Gastroesophageal sphincter (tissue), 4 donors: ENCODE measurements around the gene TMEM163. TPM values are rescaled to one million over a fixed set of nuclear protein-coding genes. Genes with fewer than 3 reads are reported as not detected.

Experiments used
- ATAC-seq: fragments of 150-250 bp; one replicate; pipeline ENCODE4 v1.9.1; 2016; ENCODE audit warnings: mild to moderate bottlenecking, moderate library complexity
- H3K27ac ChIP-seq, 4 donors: fragments of 200-600 bp; sonication (generic) in 3 of 4; 1 replicate in 3 of 4; 2 replicates in 1 of 4; pipeline ENCODE4 v1.5.1; 2016 to 2019
- H3K27me3 ChIP-seq: fragments of 200-600 bp; sonication (generic); one replicate; pipeline ENCODE4 v1.5.1; 2019
- H3K36me3 ChIP-seq, 2 donors: fragments of 200-600 bp; sonication (generic); one replicate each; pipeline ENCODE4 v1.5.1; 2019; ENCODE audit warnings: control low read depth in 1 of 2
- H3K4me1 ChIP-seq, 3 donors: fragments of 200-600 bp; sonication (generic); 1 replicate in 2 of 3; 2 replicates in 1 of 3; pipeline ENCODE4 v1.5.1; 2016 to 2019; ENCODE audit warnings: control low read depth in 2 of 3
- H3K4me3 ChIP-seq, 2 donors: fragments of 200-600 bp; sonication (generic); one replicate each; pipeline ENCODE4 v1.5.1; 2019; ENCODE audit warnings: mild to moderate bottlenecking in 1 of 2, moderate library complexity in 1 of 2
- H3K9me3 ChIP-seq, 3 donors: fragments of 200-600 bp; sonication (generic); one replicate each; pipeline ENCODE4 v1.5.1; 2017 to 2019; ENCODE audit warnings: control low read depth in 2 of 3
- CTCF ChIP-seq, 4 experiments: fragments of 200-600 bp in 2 of 4; fragments of 450-650 bp in 2 of 4; sonication (generic) in 1 of 4; IDR thresholded peaks; one replicate each; pipeline ENCODE4 v1.5.1; 2017 to 2019; ENCODE audit warnings: antibody characterized with exemption in 4 of 4, mild to moderate bottlenecking in 2 of 4, moderate library complexity in 2 of 4
- EP300 ChIP-seq: sonication (generic); formaldehyde crosslinking; IDR thresholded peaks from one replicate; pipeline ENCODE4 v1.6.1; 2017; ENCODE audit warnings: antibody characterized with exemption, mild to moderate bottlenecking
- POLR2A ChIP-seq, 2 donors: fragments of 450-650 bp; IDR thresholded peaks; one replicate each; pipeline ENCODE4 v1.6.1; 2017; ENCODE audit warnings: antibody characterized with exemption in 2 of 2, mild to moderate bottlenecking in 2 of 2, moderate library complexity in 1 of 2
- POLR2AphosphoS5 ChIP-seq: sonication (generic); formaldehyde crosslinking; IDR thresholded peaks from one replicate; pipeline ENCODE4 v1.6.1; 2017; ENCODE audit warnings: antibody characterized with exemption
- WGBS, 2 donors: methylation state at CpG; one replicate each; pipeline ENCODE4 v1.1.5; 2018; ENCODE audit warnings: low coverage in 1 of 2; 5-methylcytosine and 5-hydroxymethylcytosine counted together
- total RNA-seq, 4 donors: library from RNA; depleted of rRNA; stranded (reverse); fragments of >200 nt; gene quantifications; one replicate each; pipeline ENCODE4 v1.1.0, GENCODE V29; 2016

Gene TMEM163
- total RNA-seq, 4 donors from 2014 or later, result 0.27 to 2.5 (median 0.60) TPM

DNA sequence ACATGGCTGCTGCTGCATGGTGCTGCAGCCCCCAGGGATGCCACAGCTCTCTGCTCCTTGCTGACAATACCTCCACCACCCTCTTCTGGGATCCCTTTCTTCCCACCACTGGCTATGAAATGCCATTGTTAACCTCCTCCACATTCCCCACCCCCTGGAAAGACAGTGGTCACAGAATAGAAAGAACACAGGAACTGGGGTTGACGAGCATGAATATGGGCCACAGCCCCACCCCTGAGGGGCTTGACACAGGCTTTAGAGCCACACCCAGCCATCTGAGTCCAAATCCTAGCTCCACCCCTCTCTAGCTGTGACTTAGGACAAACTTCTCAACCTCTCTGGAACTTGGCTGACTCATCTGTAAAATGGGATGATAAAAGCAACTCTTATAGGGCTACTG lies 47.3 kb downstream of the TMEM163 start:
- Histone ChIP-seq H3K27me3 (peaks cover 2% of the 10 kb centered on the region), H3K36me3 (no peaks in the 10 kb centered on the region), H3K9me3 (no peaks in the 10 kb centered on the region), H3K4me1 (peaks cover 0 to 11% (median 0%) of the 10 kb centered on the region in 3 donors), H3K27ac (no peak overlapping the region), H3K4me3 (no peak overlapping the region)
- no peak for ATAC-seq
- TF ChIP-seq CTCF (IDR thresholded peaks at IDR 0.05) (no peak), POLR2A (IDR thresholded peaks at IDR 0.05) (no peak), POLR2AphosphoS5 (no peak), EP300 (no peak)
- 50 to 60% methylated on average over 1 of the region's 1 CpG for WGBS, 2 donors

GRCh38 chr2:134670955-134671354 lies 47.8 kb downstream of the TMEM163 start:
- Histone ChIP-seq H3K27me3 (peaks cover 8% of the 10 kb centered on the region), H3K4me3 (no peak overlapping the region), H3K9me3 (no peaks in the 10 kb centered on the region), H3K36me3 (no peaks in the 10 kb centered on the region), H3K27ac (no peak overlapping the region), H3K4me1 (peaks cover 0 to 11% (median 0%) of the 10 kb centered on the region in 3 donors)
- ATAC-seq, result no peak
- WGBS, 2 donors, result 0 to 32% methylated on average over 1 to 2 of the region's 4 CpGs
- no peak for TF ChIP-seq POLR2A (IDR thresholded peaks at IDR 0.05)
- TF ChIP-seq POLR2AphosphoS5, result no peak
- TF ChIP-seq CTCF (IDR thresholded peaks at IDR 0.05), result no peak
- no peak for TF ChIP-seq EP300

DNA sequence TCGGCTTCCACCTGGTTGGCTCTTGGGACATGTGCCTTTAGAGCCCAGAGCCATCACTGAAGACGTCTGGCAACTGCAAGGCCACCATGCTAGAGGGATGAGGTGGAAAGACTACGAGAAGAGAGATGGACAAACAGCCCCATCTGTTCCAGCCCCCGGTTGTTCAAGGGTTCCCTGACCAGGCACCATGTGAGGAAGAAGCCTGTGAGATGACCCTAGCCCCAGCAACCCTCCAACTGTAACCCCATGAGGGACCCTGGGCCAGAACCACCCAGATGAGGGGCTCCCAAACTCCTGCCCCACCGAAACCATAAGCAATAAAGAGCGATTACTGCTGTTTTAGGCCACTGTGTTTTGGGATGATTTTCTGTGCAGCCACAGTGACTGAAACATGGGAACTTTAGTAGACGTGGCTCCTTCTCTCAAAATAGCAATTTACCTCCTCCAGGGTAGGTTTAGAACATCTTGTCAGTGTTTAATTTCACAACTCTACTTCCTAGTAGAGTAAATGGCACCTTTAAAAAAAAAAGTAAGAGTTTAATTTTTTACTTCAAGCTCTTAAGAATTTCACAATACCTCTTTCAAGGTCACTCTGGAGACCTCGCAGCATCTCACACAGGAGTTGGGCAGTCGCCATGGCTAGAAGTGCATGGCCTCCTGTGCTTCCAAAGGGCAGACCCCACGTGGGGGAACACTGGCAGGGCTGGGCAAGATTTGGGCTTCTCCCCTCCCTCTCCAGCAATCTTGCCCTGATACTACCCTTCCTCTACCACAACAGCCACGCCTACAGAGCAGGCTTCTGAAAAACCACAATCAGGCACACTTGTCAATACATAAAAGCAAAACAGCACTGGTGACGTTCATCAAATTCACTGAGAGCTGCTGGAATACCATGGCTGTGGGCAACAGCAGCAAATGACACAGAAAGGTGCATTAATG lies 48.8 kb downstream of the TMEM163 start:
- H3K4me3 ChIP-seq, result no peak overlapping the region
- no peak for TF ChIP-seq POLR2A (IDR thresholded peaks at IDR 0.05)
- no peak for TF ChIP-seq CTCF (IDR thresholded peaks at IDR 0.05)
- TF ChIP-seq POLR2AphosphoS5, result no peak
- no peak for TF ChIP-seq EP300
- peaks cover 11% of the 10 kb centered on the region for H3K27me3 ChIP-seq
- no peaks in the 10 kb centered on the region for H3K9me3 ChIP-seq
- H3K4me1 ChIP-seq, result peaks cover 0 to 11% (median 0%) of the 10 kb centered on the region in 3 donors
- no peak overlapping the region for H3K27ac ChIP-seq
- H3K36me3 ChIP-seq, result no peaks in the 10 kb centered on the region
- no peak for ATAC-seq
- WGBS, 2 donors, result 58 to 72% methylated on average over 5 of the region's 12 CpGs

- no peaks in the 10 kb centered on the region for H3K36me3 ChIP-seq
- 75 to 80% methylated on average over 2 to 3 of the region's 7 CpGs for WGBS, 2 donors
- peaks cover 0 to 11% (median 0%) of the 10 kb centered on the region in 3 donors for H3K4me1 ChIP-seq
- H3K27ac ChIP-seq, result no peak overlapping the region
- TF ChIP-seq EP300 (no peak), POLR2AphosphoS5 (no peak), POLR2A (IDR thresholded peaks at IDR 0.05) (no peak), CTCF (IDR thresholded peaks at IDR 0.05) (no peak)
- peaks cover 11% of the 10 kb centered on the region for H3K27me3 ChIP-seq
- no peak overlapping the region for H3K4me3 ChIP-seq
- no peak for ATAC-seq
- no peaks in the 10 kb centered on the region for H3K9me3 ChIP-seq
Observed at GRCh38 chr2:134668821-134669220, 50.0 kb downstream of the TMEM163 start.

- TF ChIP-seq EP300 (no peak), POLR2A (IDR thresholded peaks at IDR 0.05) (no peak), CTCF (IDR thresholded peaks at IDR 0.05) (no peak)
- no peak for ATAC-seq
Observed at GRCh38 chr2:134667541-134667940, 51.3 kb downstream of the TMEM163 start.

More at GRCh38 chr2:134667541-134667940, 51.3 kb downstream of the TMEM163 start:
- no peak overlapping the region for H3K4me3 ChIP-seq
- H3K9me3 ChIP-seq, result no peaks in the 10 kb centered on the region
- H3K27me3 ChIP-seq, result peaks cover 11% of the 10 kb centered on the region
- 100% methylated on average over 2 of the region's 2 CpGs for WGBS, 2 donors
- no peaks in the 10 kb centered on the region for H3K36me3 ChIP-seq
- peaks cover 0 to 11% (median 0%) of the 10 kb centered on the region in 3 donors for H3K4me1 ChIP-seq
- H3K27ac ChIP-seq, result no peak overlapping the region
